ENCODE measurements around the gene BST2. TPM values are rescaled to one million over a fixed set of nuclear protein-coding genes. Genes with fewer than 3 reads are reported as not detected.

BST2 gene
- total and polyA plus RNA-seq, 2 of the 4 experiments (the other 2 are of a cell fraction) = 0.18 to 0.92 TPM

- H3K27me3 ChIP-seq (ENCODE audit: control insufficient read depth, insufficient read depth, low read length) = peaks cover 3% of the 10 kb centered on the region
- ChIA-PET CTCF (no interaction called here), POLR2A (ENCODE audit: unreplicated experiment) (no interaction called here)
- BruUV-seq (replicated peaks) = no TSS peak
- peak overlapping the region; percentile 12 to 53; a peak in 2 of 4 replicates for H4K8ac ChIP-seq (ENCODE audit: low read depth in 2 of 2, low read length in 2 of 2)
- no peak overlapping the region for H2BK20ac ChIP-seq (ENCODE audit: low read depth, low read length)
- no peaks in the 10 kb centered on the region for H3K9me1 ChIP-seq (ENCODE audit: insufficient read depth, low read length)
- no peaks in the 10 kb centered on the region for H3K79me1 ChIP-seq (ENCODE audit: low read depth in 1 of 2, low read length in 2 of 2)
- H3K56ac ChIP-seq (ENCODE audit: extremely low read depth, insufficient read depth, low read length) = no peak overlapping the region
- H2BK120ac ChIP-seq (ENCODE audit: low read depth, low read length) = no peak overlapping the region
- ATAC-seq (ENCODE audit: low read depth) (peak; percentile 100), DNase-seq (peak; percentile 87)
- peak overlapping the region; percentile 6 for H3K9ac ChIP-seq (ENCODE audit: low read depth, low read length)
- no peak overlapping the region for H3K18ac ChIP-seq (ENCODE audit: low read depth, low read length)
- peak overlapping the region; percentile 73 for H3K4me2 ChIP-seq (ENCODE audit: low read depth, low read length)
- peak overlapping the region; percentile 51 for H3K4me3 ChIP-seq (ENCODE audit: insufficient read depth, low read depth, low read length)
- H2AK9ac ChIP-seq (replicated peaks; ENCODE audit: low read depth, low read length, poor library complexity) = peak overlapping the region; percentile 23
- H3K4ac ChIP-seq (ENCODE audit: low read depth, low read length) = peak overlapping the region; percentile 28; the same call in 1 of the 2 replicates
- H2AK5ac ChIP-seq (ENCODE audit: low read depth, low read length) = no peak overlapping the region
- H4K20me1 ChIP-seq (ENCODE audit: insufficient read depth, low read length) = no peaks in the 10 kb centered on the region
- no peak overlapping the region for H2BK5ac ChIP-seq (ENCODE audit: low read depth, low read length, poor library complexity, severe bottlenecking)
- peak overlapping the region; percentile 3; the same call in 1 of the 2 replicates for H4K5ac ChIP-seq (ENCODE audit: low read depth, low read length)
- in situ Hi-C loops (cut with MboI; ENCODE audit: low sequenced_read_pairs) = no loop called here
- H2BK15ac ChIP-seq (ENCODE audit: low read depth, low read length) = no peak overlapping the region; the same call in 2 of the 3 replicates
- H3K36me3 ChIP-seq (ENCODE audit: control insufficient read depth, insufficient read depth, low read length) = no peaks in the 10 kb centered on the region
- dilution Hi-C loops (cut with HindIII; ENCODE audit: low sequenced_read_pairs, unreplicated experiment) = no loop called here
- H3K14ac ChIP-seq (replicated peaks; ENCODE audit: low read depth, low read length) = no peak overlapping the region; the same call in 1 of the 2 replicates
- no peak overlapping the region for H3K27ac ChIP-seq (ENCODE audit: insufficient read depth, low read length)
- H3K4me1 ChIP-seq (ENCODE audit: control insufficient read depth, insufficient read depth, low read length) = peaks cover 2% of the 10 kb centered on the region; the same call in 1 of the 2 replicates
- H3K9me3 ChIP-seq (ENCODE audit: control insufficient read depth, insufficient read depth, low read length) = peaks cover 9% of the 10 kb centered on the region; the same call in 1 of the 2 replicates
- no peak overlapping the region for H3K23ac ChIP-seq (ENCODE audit: low read depth, low read length)
- H2AFZ ChIP-seq (replicated peaks; ENCODE audit: low read length, poor library complexity) = peak overlapping the region; percentile 97
- WGBS, 2 experiments (ENCODE audit: extremely low coverage in 2 of 2, insufficient read length in 1 of 2) = 1% methylated on average over 28 of the region's 50 CpGs; no CpG with 5 or more reads in 1 of the 2 experiments
- H4K91ac ChIP-seq (ENCODE audit: insufficient read depth, low read depth, low read length) = no peak overlapping the region
- intact Hi-C loops (cut with micrococcal nuclease) = loop anchor here (10.0 kb wide), 1 partner anchor 164 kb away; the partner anchor contains the start of gene COLGALT1
- TF ChIP-seq FOS (IDR thresholded peaks at IDR 0.05; ENCODE audit: low read depth, low read length) (no peak), ELK1 (IDR thresholded peaks at IDR 0.05; ENCODE audit: borderline replicate concordance, low read depth, low read length) (no peak), USF2 (IDR thresholded peaks at IDR 0.05; ENCODE audit: low read depth, low read length) (no peak), MXI1 (IDR thresholded peaks at IDR 0.05; ENCODE audit: borderline replicate concordance, low read depth, low read length) (no peak; the same call in 1 of the 2 replicates), MAFK (IDR thresholded peaks at IDR 0.05; ENCODE audit: low read depth, low read length) (no peak), RFX5 (IDR thresholded peaks at IDR 0.05; ENCODE audit: low read depth, low read length) (no peak), POLR2A (IDR thresholded peaks at IDR 0.05; ENCODE audit: low read depth, low read length) (no peak), CEBPB (IDR thresholded peaks at IDR 0.05; ENCODE audit: low read depth, low read length) (no peak), CTCF (conservative IDR thresholded peaks at IDR 0.05; ENCODE audit: low read depth, low read length) (peak; percentile 87), NFE2L2 (IDR thresholded peaks at IDR 0.05; ENCODE audit: low read depth, low read length) (no peak), RAD21 (IDR thresholded peaks at IDR 0.05; ENCODE audit: low read length) (peak; percentile 61), CHD1 (IDR thresholded peaks at IDR 0.05; ENCODE audit: low read depth, low read length) (no peak), SMC3 (IDR thresholded peaks at IDR 0.05; ENCODE audit: low read depth, low read length) (peak; percentile 36), BHLHE40 (IDR thresholded peaks at IDR 0.05; ENCODE audit: low read depth, low read length) (no peak), MAZ (IDR thresholded peaks at IDR 0.05; ENCODE audit: borderline replicate concordance, low read depth, low read length) (peak; percentile 93; the same call in 1 of the 2 replicates)
Observed at GRCh38 chr19:17390665-17391370, 14.6 kb downstream of the BST2 start.

Measured in IMR-90 (cell line).